Testis (tissue), 3 donors: Measurements from ENCODE around the gene CEP72. TPM values are rescaled to one million over a fixed set of nuclear protein-coding genes. Genes with fewer than 3 reads are reported as not detected.

Experiments used
- DNase-seq: peaks from one replicate; pipeline ENCODE4 v3.0.0-alpha.2; 2019
- H3K27ac ChIP-seq, 2 donors: fragments of 200-600 bp; sonication (generic); one replicate each; pipeline ENCODE4 v1.5.1; 2019
- H3K27me3 ChIP-seq: fragments of 200-600 bp; sonication (generic); one replicate; pipeline ENCODE4 v1.5.1; 2019
- H3K36me3 ChIP-seq: fragments of 200-600 bp; sonication (generic); one replicate; pipeline ENCODE4 v1.5.1; 2017; ENCODE audit warnings: low read depth; ENCODE audit errors: missing control alignments
- H3K4me1 ChIP-seq: fragments of 200-600 bp; sonication (generic); one replicate; pipeline ENCODE4 v1.5.1; 2019
- H3K4me3 ChIP-seq, 2 donors: fragments of 200-600 bp; sonication (generic); one replicate each; pipeline ENCODE4 v1.5.1; 2017 to 2019
- H3K9me3 ChIP-seq: fragments of 200-600 bp; sonication (generic); one replicate; pipeline ENCODE4 v1.5.1; 2017
- POLR2A ChIP-seq: fragments of 450-650 bp; IDR thresholded peaks from one replicate; pipeline ENCODE4 v1.6.1; 2017; ENCODE audit warnings: antibody characterized with exemption, mild to moderate bottlenecking, moderate library complexity
- WGBS, 2 donors: methylation state at CpG; one replicate each; pipeline ENCODE4 v1.1.5; 2018; 5-methylcytosine and 5-hydroxymethylcytosine counted together
- intact Hi-C: fragments of 100-400 bp; cut with DNase I; formaldehyde crosslinking; loops from one replicate; pipeline ENCODE4 v1.15.1; 2023; ENCODE audit warnings: low total_unique reads
- polyA plus RNA-seq: library from polyadenylated mRNA; stranded (reverse); fragments of 350-450 nt; fragmentation: Illumina TruSeq; extraction: RNeasy Lipid Tissue Mini Kit (QIAGEN cat#74804); gene quantifications from one replicate; pipeline ENCODE4 v1.2.3, GENCODE V29; 2014; ENCODE audit warnings: low read depth, low replicate concordance; ENCODE audit not compliant: insufficient read depth
- total RNA-seq, 2 donors: library from RNA; depleted of rRNA; stranded (reverse); fragments of >200 nt; gene quantifications; one replicate each; pipeline ENCODE4 v1.2.3, GENCODE V29; 2016
- TF ChIP-seq, protein P1 (sequence below), 3 experiments: fragments of 450-650 bp in 2 of 3; fragments of 200-600 bp in 1 of 3; sonication (generic) in 1 of 3; IDR thresholded peaks; one replicate each; pipeline ENCODE4 v1.5.1; 2016 to 2019; ENCODE audit warnings: antibody characterized with exemption in 3 of 3, mild to moderate bottlenecking in 2 of 3, moderate library complexity in 1 of 3

Gene CEP72
- total and polyA plus RNA-seq, 3 donors from 2014 or later = 18.5 to 31.2 (median 19.8) TPM

DNA sequence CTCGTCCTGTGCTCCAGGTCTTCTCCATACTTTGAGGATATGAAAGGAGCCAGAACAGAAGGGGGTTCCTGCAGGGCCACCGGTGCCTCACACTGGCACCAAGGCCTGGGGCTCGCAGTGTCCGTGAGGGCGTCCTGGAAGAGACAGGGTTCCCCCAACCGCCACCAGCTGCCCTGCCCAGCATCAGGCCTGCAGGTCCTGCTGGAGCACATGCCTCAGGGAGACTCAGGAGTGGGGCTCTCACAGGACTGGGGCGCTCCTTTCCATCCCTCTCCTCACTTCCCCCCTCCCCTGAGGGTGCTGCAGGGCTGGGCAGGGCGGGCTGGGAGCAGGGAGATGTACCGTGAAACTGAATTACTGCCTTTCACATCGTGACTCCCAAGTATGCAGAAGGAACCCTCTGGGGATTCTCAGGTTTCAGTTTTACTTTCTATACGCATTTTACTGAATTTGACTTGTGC is 31.7 kb downstream of the CEP72 start:
- no peak overlapping the region for H3K27ac ChIP-seq
- no peaks in the 10 kb centered on the region for H3K36me3 ChIP-seq
- WGBS, 2 donors = 84 to 90% methylated on average over 5 to 11 of the region's 11 CpGs
- no peaks in the 10 kb centered on the region for H3K9me3 ChIP-seq
- DNase-seq = no peak
- no peaks in the 10 kb centered on the region for H3K27me3 ChIP-seq
- H3K4me3 ChIP-seq = no peak overlapping the region
- intact Hi-C loops = no loop called here
- no peak for TF ChIP-seq POLR2A
- peaks cover 2% of the 10 kb centered on the region for H3K4me1 ChIP-seq

DNA sequence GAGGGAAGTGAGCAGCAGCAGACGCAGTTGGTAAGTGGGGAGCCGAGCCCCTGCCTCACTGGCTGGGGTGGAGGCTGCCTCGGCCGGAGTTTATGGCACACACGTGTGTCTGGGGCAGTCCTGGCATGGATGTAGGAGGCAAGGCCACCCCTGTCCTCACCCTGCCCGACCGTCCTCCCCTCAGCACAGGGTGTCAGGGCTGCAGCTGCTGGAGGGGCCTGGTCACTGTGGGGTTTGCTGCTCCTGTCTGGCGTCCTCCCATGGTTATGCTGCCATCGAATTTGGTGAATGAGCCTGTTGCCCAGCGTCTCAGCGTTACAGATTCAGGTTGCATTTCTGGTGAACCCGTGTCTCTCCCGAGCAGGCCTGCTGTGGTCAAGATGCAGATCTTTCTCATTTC is 32.4 kb downstream of the CEP72 start:
- Histone ChIP-seq H3K4me1 (peaks cover 2% of the 10 kb centered on the region), H3K36me3 (no peaks in the 10 kb centered on the region), H3K9me3 (no peaks in the 10 kb centered on the region), H3K27ac (no peak overlapping the region), H3K27me3 (no peaks in the 10 kb centered on the region), H3K4me3 (no peak overlapping the region)
- WGBS, 2 donors = 86 to 97% methylated on average over 12 to 13 of the region's 13 CpGs
- TF ChIP-seq, protein P1, sequence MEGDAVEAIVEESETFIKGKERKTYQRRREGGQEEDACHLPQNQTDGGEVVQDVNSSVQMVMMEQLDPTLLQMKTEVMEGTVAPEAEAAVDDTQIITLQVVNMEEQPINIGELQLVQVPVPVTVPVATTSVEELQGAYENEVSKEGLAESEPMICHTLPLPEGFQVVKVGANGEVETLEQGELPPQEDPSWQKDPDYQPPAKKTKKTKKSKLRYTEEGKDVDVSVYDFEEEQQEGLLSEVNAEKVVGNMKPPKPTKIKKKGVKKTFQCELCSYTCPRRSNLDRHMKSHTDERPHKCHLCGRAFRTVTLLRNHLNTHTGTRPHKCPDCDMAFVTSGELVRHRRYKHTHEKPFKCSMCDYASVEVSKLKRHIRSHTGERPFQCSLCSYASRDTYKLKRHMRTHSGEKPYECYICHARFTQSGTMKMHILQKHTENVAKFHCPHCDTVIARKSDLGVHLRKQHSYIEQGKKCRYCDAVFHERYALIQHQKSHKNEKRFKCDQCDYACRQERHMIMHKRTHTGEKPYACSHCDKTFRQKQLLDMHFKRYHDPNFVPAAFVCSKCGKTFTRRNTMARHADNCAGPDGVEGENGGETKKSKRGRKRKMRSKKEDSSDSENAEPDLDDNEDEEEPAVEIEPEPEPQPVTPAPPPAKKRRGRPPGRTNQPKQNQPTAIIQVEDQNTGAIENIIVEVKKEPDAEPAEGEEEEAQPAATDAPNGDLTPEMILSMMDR (IDR thresholded peaks at IDR 0.05) = no peak
- TF ChIP-seq POLR2A = no peak
- no peak for DNase-seq
- intact Hi-C loops = no loop called here

DNA sequence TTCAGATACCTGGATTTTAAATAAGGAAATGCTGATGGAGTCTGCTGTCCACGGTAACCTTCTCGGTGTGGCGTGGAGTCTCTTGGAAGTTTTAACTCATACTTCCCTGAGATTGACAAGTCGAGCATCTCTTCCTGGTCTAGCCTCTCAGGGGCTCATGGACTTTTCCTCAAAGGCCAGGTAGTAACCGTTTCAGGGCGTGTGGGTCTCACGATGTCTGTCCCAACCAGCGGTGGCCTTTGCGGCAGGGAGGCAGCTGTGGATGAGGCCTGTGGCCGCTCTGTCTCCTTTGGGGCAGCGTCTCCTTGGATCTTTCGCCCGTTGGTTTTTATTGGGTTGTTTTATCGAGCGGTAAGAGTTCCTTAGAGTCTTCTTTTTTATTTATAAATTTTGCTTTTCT is 32.8 kb downstream of the CEP72 start:
- Histone ChIP-seq H3K27ac (no peak overlapping the region), H3K36me3 (no peaks in the 10 kb centered on the region), H3K4me3 (no peak overlapping the region), H3K9me3 (no peaks in the 10 kb centered on the region), H3K4me1 (peaks cover 2% of the 10 kb centered on the region), H3K27me3 (no peaks in the 10 kb centered on the region)
- 96 to 98% methylated on average over 15 of the region's 15 CpGs for WGBS, 2 donors
- intact Hi-C loops = no loop called here
- no peak for DNase-seq
- TF ChIP-seq, protein P1 (IDR thresholded peaks at IDR 0.05) = no peak
- no peak for TF ChIP-seq POLR2A

DNA sequence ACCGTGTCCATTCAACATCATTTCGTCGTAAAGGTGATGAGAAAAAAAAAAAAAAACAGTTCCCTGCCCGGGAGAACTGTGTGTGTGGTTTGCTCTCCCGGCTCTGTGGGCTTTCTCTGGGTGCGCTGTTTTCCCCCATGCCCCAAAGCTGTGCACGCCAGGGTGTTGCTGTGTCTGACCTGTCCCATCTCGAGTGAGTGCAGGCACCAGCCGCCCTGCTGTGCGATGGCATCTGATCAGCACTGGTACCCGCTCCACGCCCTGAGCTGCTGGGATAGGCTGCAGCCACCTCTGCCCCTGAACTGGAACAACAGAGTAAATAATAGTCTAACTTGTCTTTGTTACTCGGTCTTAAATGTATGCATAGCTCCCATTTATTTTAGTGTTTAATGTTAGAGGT is 33.3 kb downstream of the CEP72 start:
- peaks cover 2% of the 10 kb centered on the region for H3K4me1 ChIP-seq
- H3K4me3 ChIP-seq = no peak overlapping the region
- 93 to 98% methylated on average over 10 to 13 of the region's 13 CpGs for WGBS, 2 donors
- intact Hi-C loops = no loop called here
- no peak for DNase-seq
- H3K27me3 ChIP-seq = no peaks in the 10 kb centered on the region
- H3K36me3 ChIP-seq = no peaks in the 10 kb centered on the region
- TF ChIP-seq POLR2A = no peak
- TF ChIP-seq, protein P1 (IDR thresholded peaks at IDR 0.05) = no peak
- no peaks in the 10 kb centered on the region for H3K9me3 ChIP-seq
- H3K27ac ChIP-seq = no peak overlapping the region

DNA sequence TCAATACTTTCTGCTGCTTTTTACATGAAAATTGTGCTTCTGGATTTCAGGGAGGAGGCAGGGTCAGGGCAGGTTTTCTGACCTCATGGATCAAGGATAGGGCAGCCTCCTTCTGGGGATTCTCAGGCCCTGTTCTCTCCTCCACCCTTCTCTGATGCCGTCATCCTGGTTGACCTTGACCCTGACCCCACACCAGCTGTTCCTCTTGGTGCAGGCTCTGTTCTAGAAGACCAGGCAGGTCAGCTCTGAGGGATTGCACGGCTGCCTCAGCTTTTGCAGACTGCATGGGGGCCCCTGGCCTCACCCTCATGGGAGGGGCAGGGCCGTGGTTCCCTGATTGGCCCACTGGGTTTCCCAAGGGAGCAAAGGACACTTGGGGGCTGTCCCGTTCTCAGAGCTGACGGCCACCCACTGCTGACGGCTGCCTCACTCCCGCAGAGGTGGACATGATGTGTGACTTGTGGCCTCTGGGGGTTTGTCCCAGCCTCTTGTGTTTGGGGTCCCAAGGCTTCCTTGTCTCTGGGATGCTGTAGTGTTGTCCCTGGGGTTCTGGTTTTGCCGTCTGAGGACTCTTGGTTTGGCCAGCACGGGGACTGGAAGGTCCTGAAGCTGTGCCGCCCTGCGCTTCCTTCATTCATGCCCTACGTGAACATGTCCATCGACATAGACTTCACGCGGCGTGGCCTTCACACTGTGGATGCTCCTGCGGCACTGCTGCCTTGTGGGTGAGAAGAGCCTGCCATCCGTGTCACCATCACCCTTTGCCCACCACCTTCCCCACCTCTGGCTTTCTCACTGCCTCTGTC is 34.5 kb downstream of the CEP72 start:
- intact Hi-C loops = no loop called here
- TF ChIP-seq, protein P1 (IDR thresholded peaks at IDR 0.05) = no peak
- no peak for TF ChIP-seq POLR2A
- DNase-seq = no peak
- no peak overlapping the region for H3K4me3 ChIP-seq
- H3K36me3 ChIP-seq = no peaks in the 10 kb centered on the region
- no peak overlapping the region for H3K27ac ChIP-seq
- no peaks in the 10 kb centered on the region for H3K27me3 ChIP-seq
- peaks cover 2% of the 10 kb centered on the region for H3K4me1 ChIP-seq
- 81 to 93% methylated on average over 15 to 18 of the region's 18 CpGs for WGBS, 2 donors
- no peaks in the 10 kb centered on the region for H3K9me3 ChIP-seq
